Body of pancreas (tissue), 4 donors: ENCODE results near the gene PRR19.

Experiments used
- POLR2A ChIP-seq, 3 donors: fragments of 450-650 bp; IDR thresholded peaks; one replicate each; pipeline ENCODE4 v1.6.1; 2016; ENCODE audit warnings: antibody characterized with exemption in 3 of 3, mild to moderate bottlenecking in 2 of 3
- TF ChIP-seq, protein P1 (sequence below), 7 experiments: fragments of 450-650 bp in 4 of 7; fragments of 200-600 bp in 3 of 7; sonication (generic) in 3 of 7; IDR thresholded peaks; one replicate each; pipeline ENCODE4 v1.5.1; 2016 to 2019; ENCODE audit warnings: antibody characterized with exemption in 7 of 7

DNA sequence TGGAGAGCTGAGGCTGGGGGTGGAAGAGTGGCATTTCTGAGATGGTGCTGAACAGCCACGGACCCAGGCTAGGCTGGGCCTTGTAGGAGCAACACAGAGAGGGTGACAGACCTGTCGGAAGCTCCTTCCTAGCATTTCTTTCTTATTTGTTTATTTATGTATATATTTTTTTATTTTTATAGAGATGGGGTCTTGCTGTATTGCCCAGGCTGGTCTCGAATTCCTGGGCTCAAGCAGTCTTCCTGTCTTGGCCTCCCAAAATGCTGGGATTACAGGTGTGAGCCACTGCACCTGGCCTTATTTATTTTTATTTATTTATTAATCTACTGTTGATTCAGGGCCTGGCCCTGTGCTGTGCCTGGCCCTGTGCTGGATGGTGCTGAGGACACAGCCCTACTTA lies 26.4 kb upstream of the PRR19 start:
- TF ChIP-seq, protein P1, sequence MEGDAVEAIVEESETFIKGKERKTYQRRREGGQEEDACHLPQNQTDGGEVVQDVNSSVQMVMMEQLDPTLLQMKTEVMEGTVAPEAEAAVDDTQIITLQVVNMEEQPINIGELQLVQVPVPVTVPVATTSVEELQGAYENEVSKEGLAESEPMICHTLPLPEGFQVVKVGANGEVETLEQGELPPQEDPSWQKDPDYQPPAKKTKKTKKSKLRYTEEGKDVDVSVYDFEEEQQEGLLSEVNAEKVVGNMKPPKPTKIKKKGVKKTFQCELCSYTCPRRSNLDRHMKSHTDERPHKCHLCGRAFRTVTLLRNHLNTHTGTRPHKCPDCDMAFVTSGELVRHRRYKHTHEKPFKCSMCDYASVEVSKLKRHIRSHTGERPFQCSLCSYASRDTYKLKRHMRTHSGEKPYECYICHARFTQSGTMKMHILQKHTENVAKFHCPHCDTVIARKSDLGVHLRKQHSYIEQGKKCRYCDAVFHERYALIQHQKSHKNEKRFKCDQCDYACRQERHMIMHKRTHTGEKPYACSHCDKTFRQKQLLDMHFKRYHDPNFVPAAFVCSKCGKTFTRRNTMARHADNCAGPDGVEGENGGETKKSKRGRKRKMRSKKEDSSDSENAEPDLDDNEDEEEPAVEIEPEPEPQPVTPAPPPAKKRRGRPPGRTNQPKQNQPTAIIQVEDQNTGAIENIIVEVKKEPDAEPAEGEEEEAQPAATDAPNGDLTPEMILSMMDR (IDR thresholded peaks at IDR 0.05), result no peak
- no peak for TF ChIP-seq POLR2A (IDR thresholded peaks at IDR 0.05)
